ENCODE data around the gene GFM1. TPM values are rescaled to one million over a fixed set of nuclear protein-coding genes. Genes with fewer than 3 reads are reported as not detected.
"Not testable (repeated sequence)": the region's sequence is repeated elsewhere in the genome, so short reads cannot be mapped to it uniquely, and the experiment has no call there.

The GFM1 gene
- total RNA-seq, 1 donor from 2014 or later = 49.8 TPM

- DNase-seq = no peak
These were observed 34.4 kb downstream of the GFM1 start for GRCh38 chr3:158678687-158679086.

DNA sequence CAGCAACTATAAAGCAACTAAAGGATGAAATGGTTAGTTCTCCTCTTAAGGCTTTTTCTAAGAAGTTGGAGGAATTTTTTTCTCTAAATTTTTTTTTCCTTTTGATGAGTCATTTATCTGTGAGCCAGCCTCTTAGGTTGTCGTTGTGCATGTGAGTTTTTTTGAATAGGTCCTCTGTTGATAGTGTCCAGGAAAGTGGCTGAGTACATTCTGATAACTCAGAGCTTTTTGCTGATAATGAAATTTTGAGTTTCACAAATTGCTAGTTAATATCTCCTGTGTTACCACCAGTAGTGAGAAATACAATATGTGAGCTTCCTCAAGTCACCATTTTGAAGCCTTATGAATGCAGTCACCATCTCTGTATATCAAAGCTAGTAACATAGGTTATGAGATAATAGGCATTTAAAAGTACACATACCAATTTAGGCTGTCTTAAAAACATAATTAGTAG is 35.2 kb downstream of the GFM1 start:
- DNase-seq = no peak

GRCh38 chr3:158680861-158681260 is 36.5 kb downstream of the GFM1 start:
- DNase-seq = no peak

DNA sequence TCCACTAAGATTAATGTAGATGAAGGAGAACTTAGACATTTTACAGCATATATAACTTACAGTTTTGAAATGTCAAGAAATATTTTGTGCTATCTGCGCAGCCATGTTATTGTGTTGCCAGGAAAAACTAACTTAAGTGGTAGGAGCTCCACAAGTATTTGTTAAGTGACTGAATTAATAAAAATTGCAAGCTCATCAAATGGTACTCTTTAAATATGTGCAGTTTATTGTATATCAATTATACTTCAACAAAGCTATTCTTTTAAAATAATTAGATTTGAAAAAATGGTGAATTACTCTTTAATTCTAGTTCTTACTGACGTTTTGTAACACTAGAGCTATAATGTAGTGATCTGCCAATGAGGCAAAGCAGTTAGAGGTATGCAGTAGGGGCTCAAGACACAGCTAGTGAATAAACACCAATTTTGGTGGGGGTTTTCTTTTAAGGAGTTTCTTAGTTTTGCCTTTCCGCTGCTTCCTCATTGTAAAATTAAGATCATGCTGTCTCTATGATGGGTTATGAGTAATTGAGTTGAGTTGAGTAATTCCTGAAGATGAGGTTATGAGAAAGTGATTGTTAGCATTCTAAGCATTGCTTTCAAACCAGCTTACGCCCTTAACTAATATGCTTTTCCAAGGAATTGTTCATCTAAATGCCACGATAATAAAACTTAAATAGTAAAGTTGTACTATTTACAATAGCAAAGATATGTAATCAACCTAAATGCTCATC is 39.1 kb downstream of the GFM1 start:
- no peak for DNase-seq

DNA sequence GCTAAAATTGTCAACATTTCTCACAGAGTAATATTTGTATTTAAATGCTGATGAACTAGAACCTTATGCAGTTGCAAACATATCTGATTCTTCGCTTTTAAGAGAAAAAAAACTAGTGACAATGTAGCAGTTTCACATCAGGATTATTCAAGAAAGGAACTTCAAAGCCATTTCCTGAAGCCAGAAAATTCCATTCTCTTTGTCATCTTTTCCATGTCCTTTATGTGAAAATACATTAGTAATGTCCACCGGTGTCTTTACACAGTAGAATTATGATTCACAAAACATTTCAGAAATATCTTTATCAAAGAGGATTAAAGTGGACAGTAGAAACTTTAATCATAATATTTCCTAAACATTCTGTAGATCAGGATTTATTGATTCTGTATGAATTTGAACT is 40.8 kb downstream of the GFM1 start:
- no peak for DNase-seq

GRCh38 chr3:158693866-158694456 is 49.6 kb downstream of the GFM1 start:
- not testable (repeated sequence) for DNase-seq

DNA sequence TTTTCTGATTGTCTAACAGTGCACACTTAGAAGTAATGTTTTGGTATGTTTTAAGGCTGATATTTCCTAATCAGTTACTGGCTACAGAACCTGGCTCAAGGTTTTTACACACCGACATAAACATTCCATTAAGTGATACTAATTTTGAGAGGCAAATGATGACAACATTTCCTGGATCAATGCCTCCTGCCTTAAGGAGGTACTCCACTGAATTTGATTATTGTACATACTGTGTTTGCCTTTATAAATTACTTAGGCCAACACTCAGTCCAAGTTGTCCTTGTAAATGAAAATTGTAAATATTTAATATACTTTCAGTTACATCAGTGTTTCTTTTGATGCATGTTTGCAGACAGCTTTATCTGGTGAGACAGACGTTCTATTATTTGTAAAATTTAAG is 52.3 kb downstream of the GFM1 start:
- DNase-seq = no peak

- DNase-seq = no peak
These were observed 56.2 kb downstream of the GFM1 start for GRCh38 chr3:158700559-158700958.

GRCh38 chr3:158701420-158702065 is 57.2 kb downstream of the GFM1 start:
- no peak for DNase-seq

GRCh38 chr3:158702815-158703481 is 58.6 kb downstream of the GFM1 start:
- no peak for DNase-seq

- DNase-seq = no peak
These were observed 59.2 kb downstream of the GFM1 start for GRCh38 chr3:158703566-158703965.

- DNase-seq = no peak
These were observed 65.3 kb downstream of the GFM1 start for GRCh38 chr3:158709666-158710083.

GRCh38 chr3:158710601-158711000 is 66.3 kb downstream of the GFM1 start:
- DNase-seq = no peak

DNA sequence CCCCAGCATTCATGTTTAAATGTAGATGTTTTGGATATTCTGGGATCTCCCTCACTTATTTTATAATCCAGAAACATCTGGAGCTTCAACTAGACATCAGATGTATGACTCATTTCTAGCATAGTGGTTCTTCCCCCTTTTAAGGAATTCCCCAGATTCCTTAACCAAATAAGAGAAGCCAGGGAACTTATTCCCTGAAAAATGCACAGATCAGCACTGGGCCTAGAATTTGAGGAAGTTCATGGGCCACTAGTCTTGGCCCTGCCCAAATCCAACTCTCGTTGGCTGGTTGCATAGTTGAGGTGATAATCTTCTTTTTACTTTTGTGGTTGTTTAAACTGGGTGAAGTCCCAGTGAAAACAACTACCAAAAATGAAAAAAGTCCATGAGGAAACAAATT is 67.6 kb downstream of the GFM1 start:
- DNase-seq = peak; percentile 25

DNA sequence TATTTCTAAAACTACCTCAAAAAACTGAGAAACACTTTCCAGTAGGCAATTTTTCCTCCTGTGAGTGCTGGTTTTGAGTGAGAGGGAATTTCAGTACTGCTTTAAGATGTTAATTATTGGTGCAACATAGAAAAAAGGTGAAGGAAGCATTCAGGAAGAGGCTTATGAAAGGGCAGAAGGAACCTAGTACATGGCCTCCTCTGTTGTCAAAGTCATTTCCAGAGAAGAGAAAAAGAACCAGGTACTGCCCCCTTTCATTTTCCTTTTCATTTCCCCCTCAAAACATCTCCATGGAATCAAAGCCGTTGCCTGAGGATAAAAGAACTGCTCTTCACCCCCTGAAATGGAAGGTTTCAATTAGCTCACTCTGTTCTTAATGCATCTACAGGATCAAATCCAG is 68.1 kb downstream of the GFM1 start:
- no peak for DNase-seq

DNA sequence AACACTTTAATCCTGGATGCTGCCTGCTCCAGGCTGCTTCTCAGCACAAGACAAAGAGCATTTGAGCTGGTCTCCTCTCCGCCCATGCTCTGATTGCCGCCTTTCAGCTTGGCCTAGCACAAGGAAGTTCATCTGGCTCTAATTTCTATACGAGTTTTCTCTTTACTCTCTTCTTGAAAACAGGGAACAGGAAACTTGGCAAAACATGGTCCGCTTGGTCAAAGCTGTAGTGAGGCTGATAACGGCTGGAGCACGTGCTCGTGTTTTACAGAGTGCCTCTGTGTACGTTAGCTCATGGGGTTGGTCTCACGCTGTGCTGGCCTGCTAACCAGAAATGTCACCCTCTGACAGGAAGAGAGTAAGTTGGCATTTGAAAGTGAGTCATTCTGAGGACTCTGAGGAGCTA is 68.8 kb downstream of the GFM1 start:
- DNase-seq = no peak

- no peak for DNase-seq
These were observed 73.2 kb downstream of the GFM1 start for GRCh38 chr3:158717576-158717975.

DNA sequence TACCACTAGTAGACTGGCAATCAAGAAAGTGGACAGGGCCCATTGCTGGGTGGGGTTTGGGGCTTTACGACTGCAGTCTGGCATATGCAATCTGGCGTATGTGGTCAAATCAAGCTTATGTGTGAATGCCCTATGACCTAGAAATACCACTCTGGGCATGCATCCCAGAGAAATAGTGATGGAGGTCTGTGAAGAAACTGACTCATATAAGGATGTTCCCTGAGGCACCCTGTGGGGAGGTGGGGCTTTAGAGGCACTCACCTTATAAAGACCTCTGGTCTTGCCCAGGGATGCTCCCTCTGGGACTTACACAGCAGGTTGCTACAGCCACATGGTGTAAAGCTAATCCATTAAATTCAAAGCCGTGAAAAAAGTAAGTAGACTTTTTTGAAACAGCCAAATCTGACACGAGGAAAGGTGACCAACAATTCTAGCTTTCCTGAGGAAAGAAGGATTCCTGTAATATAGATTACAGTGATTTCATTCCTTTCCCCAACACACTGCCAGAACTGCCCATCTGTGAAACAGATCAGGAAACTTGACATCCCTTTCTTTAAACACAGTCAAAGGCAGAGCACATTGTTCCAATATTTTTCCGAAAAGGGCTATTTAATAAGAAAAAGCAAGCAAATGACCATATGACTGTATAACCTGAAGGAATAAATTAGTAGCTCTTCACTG is 74.3 kb downstream of the GFM1 start:
- DNase-seq = no peak

DNA sequence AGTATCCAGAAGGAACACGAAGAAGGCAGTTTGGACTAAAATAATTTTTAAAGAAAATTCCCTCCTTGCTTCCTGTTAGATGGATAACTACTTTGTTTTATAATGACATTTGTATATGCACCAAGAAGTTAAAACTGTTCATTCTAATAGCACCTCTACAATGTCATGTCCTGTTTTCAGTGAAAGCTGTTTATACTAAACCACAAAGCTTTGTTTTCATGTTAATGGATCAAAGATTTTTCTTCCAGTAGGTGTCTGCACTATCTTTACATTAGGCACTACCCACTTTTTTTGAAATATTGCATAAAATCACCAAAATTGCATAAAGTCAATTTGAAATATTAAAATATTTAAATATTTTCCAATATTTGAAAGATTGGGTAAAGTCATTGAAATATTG is 77.8 kb downstream of the GFM1 start:
- DNase-seq = no peak

DNA sequence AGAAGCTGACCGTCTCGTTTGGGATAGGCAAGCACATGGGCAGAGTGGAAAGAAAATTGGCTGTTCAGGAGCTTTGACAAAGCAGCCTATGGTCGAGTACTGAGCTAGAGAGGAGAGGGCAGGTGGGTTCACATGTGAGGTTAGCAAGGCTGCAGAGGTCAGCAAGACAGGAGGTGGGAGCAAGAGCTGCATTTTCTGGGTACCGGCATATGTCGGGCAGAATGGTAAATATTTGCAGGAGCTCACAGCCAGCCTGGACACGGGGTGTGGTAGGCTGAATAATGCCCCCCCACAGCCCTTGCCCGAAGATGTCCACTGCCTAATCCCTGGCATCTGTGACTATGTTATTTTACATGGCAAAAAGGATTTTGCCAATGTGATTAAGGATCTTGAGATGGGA is 79.7 kb downstream of the GFM1 start:
- no peak for DNase-seq

DNA sequence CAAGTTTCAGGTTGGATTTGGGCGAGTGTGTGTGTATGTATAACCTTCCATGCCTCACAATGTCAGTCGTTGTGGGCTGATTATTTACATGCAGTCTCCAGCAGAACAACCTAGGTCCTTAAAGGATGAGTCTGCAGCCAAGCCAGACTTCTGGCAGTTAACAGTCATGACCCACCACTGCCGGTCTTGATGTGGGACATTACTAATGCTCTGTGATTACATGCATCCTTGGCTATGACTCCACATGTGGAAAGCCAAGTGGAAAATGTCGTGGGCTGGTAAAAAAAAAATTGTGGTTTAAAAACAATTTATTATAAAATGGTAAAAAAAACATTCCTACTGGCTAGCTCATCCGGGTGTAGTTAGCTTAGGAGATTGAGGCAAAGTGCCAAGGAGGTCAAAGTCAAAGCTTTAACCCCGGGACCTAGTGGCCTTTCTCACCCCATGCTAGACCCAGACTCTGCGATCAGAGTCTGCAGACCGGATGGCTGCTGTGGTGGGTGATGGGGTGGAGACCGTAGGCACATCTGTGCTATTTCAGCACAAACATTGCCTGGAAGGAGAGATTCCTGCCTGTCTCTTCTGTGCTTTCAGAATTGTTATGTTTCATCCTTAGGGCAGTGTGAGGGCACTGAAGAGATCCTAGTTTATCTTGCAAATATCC is 81.2 kb downstream of the GFM1 start:
- no peak for DNase-seq
